GM21529 (cell line): Measurements from ENCODE around the gene CCDC3.
"Not testable (repeated sequence)": the region's sequence is repeated elsewhere in the genome, so short reads cannot be mapped to it uniquely, and the experiment has no call there.

Experiments
- ATAC-seq: cut with Tn5 transposase; IDR thresholded peaks from one replicate; pipeline ENCODE4 v1.9.1; 2021; ENCODE audit not compliant: unreplicated experiment

The CCDC3 gene

DNA sequence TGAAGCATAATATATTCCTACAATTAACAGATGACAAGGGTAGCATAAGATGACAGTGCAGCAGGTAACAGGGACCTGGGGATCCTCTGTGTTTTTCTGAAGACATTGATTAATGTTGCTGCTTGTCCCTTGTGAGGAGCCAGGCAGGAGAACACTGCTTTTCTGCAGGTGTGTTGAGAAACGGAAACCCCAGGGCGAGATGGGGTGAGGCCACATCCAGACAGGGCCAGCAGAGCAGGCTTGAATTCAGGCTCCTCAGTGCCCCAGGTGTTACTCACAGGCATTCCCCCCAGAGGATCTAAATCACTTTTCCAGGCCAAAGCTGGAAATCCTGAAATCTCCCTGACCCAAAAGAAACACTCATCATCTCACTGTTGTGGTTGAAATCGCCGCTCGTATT is 105.3 kb downstream of the CCDC3 start:
- ATAC-seq, result no peak

DNA sequence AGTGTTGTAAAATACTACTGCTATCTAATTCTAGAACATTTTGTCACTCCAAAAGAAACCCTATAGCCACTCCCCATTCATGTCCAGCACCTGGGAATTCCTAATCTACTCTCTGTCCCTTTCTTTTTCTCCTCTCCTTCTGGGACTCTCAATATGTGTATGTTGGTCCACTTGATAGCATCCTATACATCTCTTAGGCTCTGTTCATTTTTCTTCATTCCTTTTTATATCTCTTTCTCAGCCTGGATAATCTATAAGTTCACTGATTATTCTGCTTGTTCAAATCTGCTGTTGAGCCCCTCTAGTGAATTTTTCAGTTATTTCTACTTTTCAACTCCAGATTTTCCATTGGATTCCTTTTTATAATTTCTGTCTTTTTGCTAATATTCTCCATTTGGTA is 108.6 kb downstream of the CCDC3 start:
- ATAC-seq, result no peak

DNA sequence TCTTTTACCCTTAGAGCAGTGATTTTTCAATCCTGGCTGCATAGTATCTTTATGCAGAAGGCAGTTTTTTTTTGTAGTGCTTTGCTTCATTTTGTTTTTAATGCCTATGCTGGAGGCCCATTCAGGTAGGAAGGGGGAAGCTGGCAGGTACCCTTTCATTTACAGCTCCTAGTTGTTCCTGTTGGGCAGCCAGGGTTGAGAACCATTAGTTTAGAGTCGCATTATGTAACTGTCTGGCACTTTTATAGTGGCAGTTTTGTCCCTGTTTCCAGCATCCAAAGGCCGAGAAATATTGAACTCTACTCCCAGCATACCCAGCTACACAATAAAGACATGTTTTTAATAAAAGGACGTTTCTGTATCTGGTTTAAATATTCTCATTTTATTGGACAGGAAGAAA is 110.6 kb downstream of the CCDC3 start:
- no peak for ATAC-seq

DNA sequence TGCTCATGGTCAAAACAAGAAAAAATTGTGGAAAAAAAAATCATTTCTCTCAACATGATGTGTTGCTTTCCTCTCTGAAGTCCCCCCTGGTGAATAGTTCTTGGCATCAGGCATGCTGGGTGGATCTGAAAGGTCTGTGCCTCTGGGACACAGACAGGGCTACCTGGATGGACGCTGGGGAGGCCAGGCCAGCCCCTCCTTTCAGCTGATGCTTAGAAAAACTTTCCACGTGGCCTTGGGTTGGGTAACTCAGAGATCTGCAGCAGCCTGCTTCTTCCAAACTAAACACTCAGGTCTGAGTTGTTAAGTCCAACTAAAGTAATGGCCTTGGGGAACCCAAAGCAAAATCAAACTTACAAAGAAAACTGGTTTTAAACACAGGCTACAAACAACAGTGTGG is 113.0 kb downstream of the CCDC3 start:
- ATAC-seq, result no peak

DNA sequence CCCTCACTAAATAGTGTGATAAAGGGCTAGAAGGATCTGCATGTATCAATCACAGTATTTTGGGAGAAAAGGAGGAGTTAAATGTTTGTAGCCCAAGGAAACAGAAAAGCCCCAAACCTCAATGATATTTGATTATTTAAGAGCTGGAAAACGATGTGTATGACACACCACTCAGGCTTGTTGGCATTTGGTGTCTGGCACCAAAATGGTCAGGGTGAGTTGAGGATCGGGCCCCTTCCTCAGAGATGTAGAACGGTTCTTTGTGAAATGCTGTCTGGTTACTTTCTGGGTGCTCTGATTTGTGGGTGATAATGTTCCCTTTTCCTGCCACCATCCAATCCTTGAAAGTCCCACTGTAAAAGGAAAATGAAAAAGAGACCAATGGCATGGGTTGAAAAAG is 113.7 kb downstream of the CCDC3 start:
- no peak for ATAC-seq

DNA sequence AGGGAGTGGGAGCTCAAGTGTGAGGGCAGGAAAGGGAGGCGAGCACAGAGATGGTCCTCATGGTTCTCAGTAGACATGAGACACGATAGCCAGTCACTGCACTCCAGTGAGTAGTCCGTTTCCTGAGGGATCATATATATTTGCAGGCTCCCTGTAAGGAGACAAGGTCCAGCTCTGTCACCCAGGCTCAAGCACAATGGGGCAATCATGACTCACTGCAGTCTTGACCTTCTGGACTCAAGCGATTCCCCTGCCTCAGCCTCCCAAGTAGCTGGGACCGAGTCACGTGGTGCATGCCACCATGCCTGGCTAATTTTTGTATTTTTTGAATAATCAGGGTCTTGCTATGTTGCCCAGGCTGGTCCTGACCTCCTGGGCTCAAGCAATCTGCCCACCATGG is 116.7 kb downstream of the CCDC3 start:
- no peak for ATAC-seq

DNA sequence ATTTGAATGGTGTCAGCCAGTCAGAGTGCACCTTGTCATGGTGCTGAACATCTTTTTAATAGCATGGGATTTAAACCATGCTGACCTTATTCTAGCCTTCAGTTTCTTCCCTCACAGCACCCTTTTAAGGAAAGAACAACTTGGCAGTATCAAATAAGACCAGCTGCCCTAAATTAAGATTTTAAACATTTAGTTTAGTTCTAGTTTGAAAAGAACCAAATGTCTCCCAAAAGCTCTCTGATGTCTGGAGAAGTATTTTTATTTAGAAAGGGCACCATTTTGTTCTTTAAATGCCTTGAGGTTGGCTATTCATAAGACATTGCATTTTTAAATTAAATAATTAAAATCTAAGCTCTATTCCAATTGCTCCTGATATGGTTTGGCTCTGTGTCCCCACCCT is 121.1 kb downstream of the CCDC3 start:
- no peak for ATAC-seq

DNA sequence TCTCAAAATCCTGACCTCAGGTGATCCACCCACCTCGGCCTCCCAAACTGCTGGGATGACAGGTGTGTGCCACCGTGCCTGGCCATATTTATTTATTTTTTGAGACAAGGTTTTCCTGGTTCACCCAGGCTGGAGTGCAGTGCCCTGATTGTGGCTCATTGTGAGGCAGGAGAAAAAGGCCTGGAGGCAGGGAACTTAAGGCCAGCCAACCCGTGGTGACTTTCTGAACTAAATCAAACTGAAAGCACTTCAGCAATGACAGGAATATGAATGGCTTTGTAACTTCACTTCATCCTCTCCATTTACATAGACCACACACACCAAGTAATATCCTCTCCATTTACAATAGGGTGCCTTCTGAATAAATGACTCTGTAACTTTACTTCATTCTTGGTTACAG is 124.4 kb downstream of the CCDC3 start:
- no peak for ATAC-seq

DNA sequence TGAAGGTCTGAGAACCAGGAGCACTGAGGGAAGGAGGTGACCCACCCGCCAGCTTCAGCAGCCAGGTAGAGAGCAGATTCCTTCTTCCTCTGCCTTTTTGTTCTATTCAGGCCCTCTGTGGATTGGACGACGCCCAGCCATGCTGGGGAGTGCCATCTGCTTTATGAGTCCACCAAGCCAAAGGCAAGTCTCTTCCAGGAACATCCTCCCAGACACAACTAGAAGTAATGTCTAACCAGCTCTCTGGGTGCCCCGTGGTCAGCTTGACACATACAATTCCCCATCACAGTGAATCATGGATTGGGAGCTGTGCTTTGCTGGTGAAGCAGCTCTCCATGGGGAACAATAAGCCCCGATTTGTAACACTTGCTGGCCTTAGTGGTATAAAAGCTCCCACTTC is 125.2 kb downstream of the CCDC3 start:
- no peak for ATAC-seq

DNA sequence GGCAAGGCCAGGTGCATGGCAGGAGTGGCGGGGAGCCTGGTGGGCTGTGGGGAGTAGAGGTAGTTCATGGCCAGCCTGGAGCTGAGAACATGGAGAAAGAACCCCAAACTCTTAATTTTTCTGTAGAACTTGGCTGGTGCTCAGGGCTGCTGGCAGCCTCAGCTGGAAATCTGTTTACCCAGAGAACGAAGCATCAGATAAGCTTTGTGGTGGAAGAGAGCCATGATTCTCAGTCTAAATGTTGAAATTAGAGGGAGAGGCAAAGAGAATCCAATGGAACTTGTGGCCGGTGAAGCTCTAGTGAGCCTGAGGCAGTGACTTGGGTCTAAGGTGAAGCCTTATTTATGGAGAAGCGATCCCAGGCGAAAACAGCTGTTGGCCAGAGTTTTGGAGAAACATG is 126.4 kb downstream of the CCDC3 start:
- ATAC-seq, result no peak

DNA sequence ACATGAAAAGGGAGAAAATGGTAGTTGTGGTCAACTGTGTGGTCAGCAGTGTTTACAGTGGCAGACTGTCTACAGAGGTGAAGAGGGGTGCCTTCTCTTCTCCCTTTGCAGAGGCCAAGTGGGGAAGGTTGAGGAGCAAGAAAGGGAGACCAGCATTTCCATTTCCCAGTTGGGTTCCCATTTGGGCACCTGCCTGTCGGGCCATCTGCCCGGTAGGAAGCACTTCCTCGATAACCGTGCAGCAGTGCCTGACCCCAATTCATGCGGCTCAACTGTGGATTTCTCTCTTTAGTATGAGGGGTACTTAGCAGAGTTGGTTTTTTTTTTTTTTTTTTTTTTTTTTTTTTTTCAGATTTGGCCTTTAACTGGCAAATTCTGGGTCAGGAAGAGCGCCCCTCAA is 127.0 kb downstream of the CCDC3 start:
- ATAC-seq, result no peak

DNA sequence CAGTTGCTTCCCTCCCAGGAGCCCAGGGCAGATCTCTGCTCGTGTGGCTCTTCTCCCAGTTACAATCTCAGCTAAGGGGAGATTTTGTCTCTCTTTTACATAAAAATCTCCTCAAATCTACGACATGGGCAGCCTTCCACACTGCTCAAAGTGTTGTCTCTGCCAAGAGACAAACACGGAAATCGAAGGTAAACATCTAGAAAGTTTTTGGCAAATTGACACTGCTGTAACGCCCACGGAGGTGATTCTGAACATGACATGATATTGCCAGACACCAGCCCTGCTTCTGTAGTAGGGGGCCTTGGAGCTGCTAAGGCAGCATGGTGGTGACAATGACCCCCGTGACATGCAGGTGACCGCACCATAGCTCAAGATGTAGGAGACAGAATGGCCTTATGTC is 128.3 kb downstream of the CCDC3 start:
- no peak for ATAC-seq

DNA sequence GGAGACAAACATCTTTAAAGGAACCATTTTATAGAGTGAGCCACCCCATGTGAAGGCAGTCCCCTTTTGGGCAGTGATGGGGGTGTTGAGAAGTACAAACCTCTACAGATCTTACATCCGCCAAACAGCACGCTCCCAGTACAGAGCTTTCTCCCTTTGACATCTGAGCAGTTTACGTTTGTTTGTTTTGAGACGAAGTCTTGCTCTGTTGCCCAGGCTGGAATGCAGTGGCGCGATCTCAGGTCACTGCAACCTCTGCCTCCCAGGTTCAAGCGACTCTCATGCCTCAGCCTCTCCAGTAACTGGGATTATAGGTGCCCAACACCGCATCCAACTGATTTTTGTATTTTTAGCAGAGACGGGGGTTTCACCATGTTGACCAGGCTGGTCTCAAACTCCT is 128.9 kb downstream of the CCDC3 start:
- ATAC-seq, result no peak

DNA sequence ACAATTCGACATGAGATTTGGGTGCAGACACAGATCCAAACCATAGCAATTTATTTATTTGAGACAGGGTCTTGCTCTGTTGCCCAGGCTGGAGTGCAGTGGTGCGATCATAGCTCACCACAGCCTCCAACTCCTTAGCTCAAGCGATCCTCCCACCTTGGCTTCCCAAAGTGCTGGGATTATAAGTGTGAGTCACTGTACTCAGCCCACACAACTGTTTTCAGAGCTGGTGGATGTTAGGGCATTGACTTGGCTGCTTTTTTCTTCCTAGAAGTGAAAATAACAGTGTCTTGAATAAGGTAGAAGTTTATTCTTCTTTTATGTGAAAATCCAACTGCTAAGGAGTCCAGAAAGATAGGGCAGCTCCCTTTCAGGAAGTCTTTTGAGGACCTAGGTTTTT is 132.1 kb downstream of the CCDC3 start:
- no peak for ATAC-seq

DNA sequence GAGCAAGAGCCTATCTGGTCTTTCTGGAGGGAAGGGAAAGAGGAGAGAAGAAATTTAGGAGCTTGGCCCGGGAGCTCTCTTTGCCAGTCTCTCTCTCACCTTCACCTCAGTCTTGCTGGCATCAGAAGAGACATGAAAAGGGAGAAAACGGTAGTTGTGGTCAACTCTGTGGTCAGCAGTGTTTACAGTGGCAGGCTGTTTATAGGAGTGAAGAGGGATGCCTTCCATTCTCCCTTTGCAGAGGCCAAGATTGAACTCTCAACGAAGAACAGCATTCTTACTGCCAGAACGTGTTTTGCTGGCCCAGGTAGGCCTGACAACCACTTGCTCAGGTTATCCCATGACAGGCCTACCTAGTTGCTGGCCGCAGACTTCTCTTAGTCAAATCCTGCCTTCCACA is 133.3 kb downstream of the CCDC3 start:
- ATAC-seq, result no peak

DNA sequence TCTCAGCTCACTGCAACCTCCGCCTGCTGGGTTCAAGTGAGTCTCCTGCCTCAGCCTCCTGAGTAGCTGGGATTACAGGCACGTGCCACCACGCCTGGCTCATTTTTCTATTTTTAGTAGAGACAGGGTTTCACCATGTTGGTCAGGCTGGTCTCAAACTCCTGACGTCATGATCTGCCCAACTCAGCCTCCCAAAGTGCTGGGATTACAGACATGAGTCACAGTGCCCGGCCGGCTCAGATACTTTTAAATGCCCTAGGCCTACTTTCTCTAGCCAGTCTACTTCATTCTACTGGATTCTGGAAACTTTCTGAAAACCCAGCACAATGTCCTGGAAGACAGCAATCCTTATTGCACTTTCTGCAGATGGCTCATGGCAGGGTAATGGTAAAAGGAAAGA is 136.0 kb downstream of the CCDC3 start:
- ATAC-seq, result not testable (repeated sequence)

DNA sequence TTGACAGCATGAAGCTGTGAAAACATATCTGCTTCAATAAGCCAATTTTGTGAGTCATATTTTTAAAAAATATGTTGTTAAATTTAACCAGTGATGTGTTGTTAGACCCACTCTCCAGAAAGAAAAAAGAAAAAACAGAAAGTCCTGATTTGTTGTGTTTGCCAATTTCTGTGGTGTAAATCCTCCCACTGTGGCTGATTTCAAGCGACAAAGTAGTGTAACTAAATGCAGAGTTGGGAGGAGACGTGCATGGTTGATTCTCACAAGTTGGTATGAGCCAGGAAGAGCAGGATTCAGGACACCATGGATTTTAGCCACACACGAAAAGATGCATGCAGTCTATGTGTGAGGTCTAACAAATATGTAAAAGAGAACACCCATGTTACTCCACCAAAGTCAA is 139.1 kb downstream of the CCDC3 start:
- no peak for ATAC-seq

DNA sequence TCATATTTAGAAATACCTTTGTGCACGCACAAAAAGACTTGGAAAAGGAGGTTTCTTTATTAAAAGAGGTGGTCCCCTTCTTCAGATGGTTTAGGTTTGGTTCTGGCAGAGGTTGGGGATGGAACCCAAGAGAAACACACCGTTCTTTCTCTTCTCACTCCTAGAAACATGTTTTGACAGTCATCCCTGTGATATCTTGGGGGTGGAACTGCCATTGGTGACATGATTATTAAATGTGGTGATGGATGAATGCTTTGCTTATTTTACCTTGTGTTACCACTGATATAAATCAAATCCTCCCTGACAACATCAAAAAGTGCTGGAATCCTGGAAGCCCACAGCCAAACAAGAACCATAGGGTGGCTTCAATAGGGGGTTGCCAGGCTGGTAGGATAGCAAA is 146.5 kb downstream of the CCDC3 start:
- no peak for ATAC-seq

DNA sequence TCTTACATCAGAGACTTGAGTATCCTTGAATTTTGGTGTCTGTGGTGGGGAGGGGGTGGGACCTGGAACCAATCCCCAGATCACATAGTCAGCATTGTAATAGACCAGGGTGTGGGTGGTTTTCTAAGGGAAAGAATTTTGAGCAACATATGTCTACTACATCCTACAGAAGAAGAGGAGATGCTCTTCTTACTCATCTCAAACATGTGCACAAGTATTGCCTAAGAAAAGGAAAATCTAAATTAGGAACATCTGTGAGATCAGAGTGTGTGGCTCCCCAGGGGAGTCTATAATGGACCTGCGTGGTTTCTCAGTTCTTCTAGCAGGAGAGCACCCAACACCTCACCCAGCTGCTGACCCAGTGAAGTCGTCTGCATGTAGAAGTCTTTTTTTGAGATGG is 148.8 kb downstream of the CCDC3 start:
- no peak for ATAC-seq

DNA sequence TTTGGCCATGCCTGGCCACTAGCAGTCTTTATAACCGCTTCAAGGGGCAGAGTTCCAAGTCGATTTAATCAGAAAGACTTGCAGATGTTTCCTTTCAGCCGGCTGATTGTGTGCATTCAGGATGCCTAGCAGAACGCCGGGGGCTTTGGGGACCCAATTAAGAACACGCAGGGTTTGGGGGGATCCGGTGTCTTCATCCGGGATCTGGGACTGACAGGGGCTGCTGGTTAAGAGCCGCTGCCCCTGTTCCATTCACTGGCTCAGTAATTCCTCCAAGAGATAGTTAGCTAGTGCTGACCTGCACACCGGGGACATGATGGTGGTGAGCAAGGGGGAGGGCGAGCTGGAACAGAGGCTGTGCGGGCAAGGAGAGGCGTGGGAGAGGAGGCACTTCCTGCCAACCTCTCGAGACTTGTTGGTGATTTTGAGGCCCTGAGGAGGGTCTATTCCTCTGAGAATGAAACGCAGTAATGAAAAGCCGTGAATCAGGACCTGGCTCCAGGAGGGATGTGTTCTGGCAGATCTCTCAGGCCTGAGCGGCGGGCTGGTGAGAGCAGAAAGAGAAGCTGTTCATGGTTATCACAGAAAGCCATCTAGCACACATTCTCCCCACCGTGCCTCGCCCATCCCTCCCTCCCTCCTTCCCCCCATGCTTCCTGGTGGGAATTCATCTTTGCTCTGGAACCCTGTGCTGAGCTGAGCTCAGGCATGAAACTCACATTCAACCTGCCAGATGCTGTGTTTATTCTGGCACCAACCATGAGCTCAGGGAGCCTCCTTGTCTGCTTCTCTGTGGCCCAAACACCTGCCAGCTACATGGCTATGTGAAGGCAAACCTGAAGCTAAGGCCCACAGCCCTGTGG is 152.0 kb downstream of the CCDC3 start:
- ATAC-seq, result no peak

DNA sequence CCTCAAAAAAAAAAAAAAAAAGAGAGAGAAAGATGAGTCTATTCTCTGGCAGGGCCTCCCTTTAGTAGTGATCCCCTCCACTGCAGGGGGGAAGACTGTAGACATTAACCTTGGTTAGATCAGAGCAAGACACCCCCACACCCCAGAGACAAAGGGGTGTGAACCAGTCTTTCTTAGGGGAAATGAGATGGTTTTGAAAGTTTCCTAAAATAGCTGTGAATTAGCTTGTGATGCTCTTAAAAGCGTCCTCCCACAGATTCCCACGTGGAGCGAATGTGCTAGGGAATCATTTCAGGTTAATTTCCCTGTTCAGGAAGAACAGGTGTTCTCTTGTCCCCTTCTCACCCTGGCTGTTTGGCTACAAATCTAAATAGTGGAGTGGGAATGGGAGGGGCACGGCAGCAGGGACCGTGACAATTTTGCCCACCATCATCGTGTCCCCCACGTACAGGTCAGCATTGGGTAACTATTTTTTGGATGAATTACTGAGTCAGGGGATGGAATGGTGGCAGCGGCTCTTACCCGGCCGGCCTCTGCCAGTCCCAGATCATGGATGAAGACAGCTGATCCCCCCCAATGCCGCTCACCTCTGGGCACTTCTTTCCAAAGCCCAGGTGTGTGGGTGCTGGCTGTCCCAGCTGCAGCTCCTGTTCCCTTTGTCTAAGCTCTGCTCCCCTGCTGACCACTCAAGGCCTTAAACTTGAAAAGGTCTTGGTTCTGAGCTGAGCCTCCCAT is 152.9 kb downstream of the CCDC3 start:
- ATAC-seq, result no peak

DNA sequence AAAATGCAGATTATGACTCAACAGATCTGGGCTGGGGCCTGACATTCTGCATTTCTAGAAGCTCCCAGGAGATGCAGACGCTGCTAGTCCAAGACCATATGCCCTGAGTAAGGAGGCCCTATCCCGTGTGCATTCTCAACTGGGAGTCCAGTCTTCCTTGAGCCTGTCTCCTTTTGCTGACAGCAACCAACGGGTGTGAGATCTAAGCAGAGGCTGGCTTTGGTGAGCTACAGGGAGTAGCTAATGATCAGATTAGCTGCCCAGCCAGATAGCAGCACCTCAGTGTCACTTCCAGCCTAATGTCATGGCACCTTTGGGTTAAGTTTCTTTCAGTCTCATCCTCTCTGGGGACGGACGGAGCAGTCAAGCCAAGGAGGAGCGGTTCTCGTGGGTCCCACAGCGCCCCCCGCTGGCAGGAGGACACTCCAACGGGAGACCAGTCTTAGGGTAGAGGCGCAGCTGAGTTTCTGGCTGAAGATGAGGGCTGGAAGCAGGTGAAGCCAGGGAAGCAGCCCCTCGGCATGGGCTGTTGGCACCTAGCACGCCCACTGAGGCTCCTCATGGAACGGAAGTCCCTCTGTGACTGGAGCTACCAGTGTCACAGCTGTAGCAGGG is 154.0 kb downstream of the CCDC3 start:
- no peak for ATAC-seq
